ENCODE data around the gene TMEM47. TPM values are rescaled to one million over a fixed set of nuclear protein-coding genes. Genes with fewer than 3 reads are reported as not detected.

The TMEM47 gene
- 43.2 and 80.1 TPM in 2 replicates for total RNA-seq

DNA sequence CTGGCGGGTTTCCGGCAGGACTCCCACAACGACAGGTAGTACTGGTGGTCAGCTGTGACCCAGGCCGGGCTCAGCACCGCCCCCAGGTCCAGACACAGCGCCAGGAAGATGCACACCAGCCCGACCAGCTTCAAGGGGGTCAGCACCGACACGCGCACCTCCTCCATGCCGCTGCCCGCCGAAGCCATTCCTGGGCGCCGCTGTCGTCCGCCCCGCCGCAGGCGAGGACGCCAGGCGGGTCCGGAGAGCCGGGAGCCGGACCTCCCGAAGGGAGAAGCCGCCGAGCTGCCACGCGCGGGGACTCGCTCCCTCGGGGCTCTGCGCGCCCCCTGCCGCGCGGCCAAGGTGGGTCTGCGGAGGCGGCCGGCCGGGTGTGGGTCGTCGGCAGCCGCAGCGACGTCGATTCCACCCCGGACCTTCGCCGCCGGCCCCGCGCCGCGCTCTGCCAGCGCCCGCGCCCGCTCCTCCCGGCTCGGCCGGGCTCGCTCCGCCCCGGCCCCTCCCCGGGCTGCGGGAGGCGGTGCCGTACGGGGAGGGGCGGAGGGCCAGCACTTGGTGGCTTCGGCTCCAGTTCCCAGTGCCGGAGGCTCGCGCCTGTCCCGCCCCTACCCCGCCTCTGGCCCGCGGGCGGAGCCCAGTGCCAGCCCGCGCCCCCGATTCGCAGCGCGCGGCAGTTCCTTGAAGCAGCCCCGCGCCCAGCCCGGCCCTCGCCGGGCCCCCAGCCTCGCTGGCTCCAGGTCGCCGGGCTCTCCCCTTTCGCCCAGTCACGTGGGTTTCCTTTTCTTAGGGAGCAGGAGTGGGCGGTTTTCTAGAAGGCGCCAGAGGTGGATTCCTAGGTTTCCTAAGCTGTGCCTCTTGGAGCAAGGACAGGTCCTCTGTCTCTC is at the start of gene TMEM47:
Gene TMEM47 (minus strand): TSS at position 444 of the 884 bp plus-strand sequence. CDS start 256 bp downstream, at position 188.

